ENCODE measurements around the gene PILRA. TPM values are rescaled to one million over a fixed set of nuclear protein-coding genes. Genes with fewer than 3 reads are reported as not detected.
"Not testable (repeated sequence)": the region's sequence is repeated elsewhere in the genome, so short reads cannot be mapped to it uniquely, and the experiment has no call there.

The PILRA gene
- total and polyA plus RNA-seq, 4 donors = 4.1 to 10.6 (median 5.5) TPM

- H3K4me1 ChIP-seq (ENCODE audit: control insufficient read depth, insufficient read depth, low read length); H3K4me3 ChIP-seq (ENCODE audit: low read depth, low read length); H3K27ac ChIP-seq (ENCODE audit: low read depth, low read length); H3K9me3 ChIP-seq (ENCODE audit: control insufficient read depth, insufficient read depth, low read length); H3K27me3 ChIP-seq (ENCODE audit: control insufficient read depth, insufficient read depth, low read length); DNase-seq (ENCODE audit: low read depth in 4 of 6, low spot score in 6 of 6): not testable (repeated sequence)
- peaks cover 46% of the 10 kb centered on the region for H3K36me3 ChIP-seq (ENCODE audit: control insufficient read depth, insufficient read depth, low read length)
- 71% methylated on average over 6 of the region's 13 CpGs for WGBS (ENCODE audit: insufficient coverage)
Measured at GRCh38 chr7:100344560-100345287, 28.6 kb upstream of the PILRA start.

GRCh38 chr7:100345288-100345672 lies 28.0 kb upstream of the PILRA start:
- H3K27ac ChIP-seq (ENCODE audit: low read depth, low read length); H3K4me3 ChIP-seq (ENCODE audit: low read depth, low read length); H3K9me3 ChIP-seq (ENCODE audit: control insufficient read depth, insufficient read depth, low read length); H3K27me3 ChIP-seq (ENCODE audit: control insufficient read depth, insufficient read depth, low read length); H3K4me1 ChIP-seq (ENCODE audit: control insufficient read depth, insufficient read depth, low read length): not testable (repeated sequence)
- peak in 3 of 6 donors; percentile 11 to 56 (median 53) for DNase-seq (ENCODE audit: low read depth in 4 of 6, low spot score in 6 of 6)
- peaks cover 52% of the 10 kb centered on the region for H3K36me3 ChIP-seq (ENCODE audit: control insufficient read depth, insufficient read depth, low read length)
- no CpG with 5 or more reads among the region's 5 CpGs for WGBS (ENCODE audit: insufficient coverage)

- H3K4me1 ChIP-seq (ENCODE audit: control insufficient read depth, insufficient read depth, low read length) = no peaks in the 10 kb centered on the region
- H3K36me3 ChIP-seq (ENCODE audit: control insufficient read depth, insufficient read depth, low read length) = peaks cover 67% of the 10 kb centered on the region
- no peak overlapping the region for H3K4me3 ChIP-seq (ENCODE audit: low read depth, low read length)
- H3K27me3 ChIP-seq (ENCODE audit: control insufficient read depth, insufficient read depth, low read length) = no peaks in the 10 kb centered on the region
- DNase-seq (ENCODE audit: low read depth in 4 of 6, low spot score in 6 of 6) = no peak
- no peak overlapping the region for H3K27ac ChIP-seq (ENCODE audit: low read depth, low read length)
- no peaks in the 10 kb centered on the region for H3K9me3 ChIP-seq (ENCODE audit: control insufficient read depth, insufficient read depth, low read length)
Measured at GRCh38 chr7:100346921-100347320, 26.4 kb upstream of the PILRA start.

GRCh38 chr7:100348805-100349204 lies 24.5 kb upstream of the PILRA start:
- H3K9me3 ChIP-seq (ENCODE audit: control insufficient read depth, insufficient read depth, low read length) = no peaks in the 10 kb centered on the region
- no peak overlapping the region for H3K27ac ChIP-seq (ENCODE audit: low read depth, low read length)
- DNase-seq (ENCODE audit: low read depth in 4 of 6, low spot score in 6 of 6) = no peak
- no peak overlapping the region for H3K4me3 ChIP-seq (ENCODE audit: low read depth, low read length)
- no peaks in the 10 kb centered on the region for H3K27me3 ChIP-seq (ENCODE audit: control insufficient read depth, insufficient read depth, low read length)
- no peaks in the 10 kb centered on the region for H3K4me1 ChIP-seq (ENCODE audit: control insufficient read depth, insufficient read depth, low read length)
- peaks cover 75% of the 10 kb centered on the region for H3K36me3 ChIP-seq (ENCODE audit: control insufficient read depth, insufficient read depth, low read length)

GRCh38 chr7:100349757-100350156 lies 23.5 kb upstream of the PILRA start:
- H3K4me3 ChIP-seq (ENCODE audit: low read depth, low read length) = no peak overlapping the region
- no peak for DNase-seq (ENCODE audit: low read depth in 4 of 6, low spot score in 6 of 6)
- no peaks in the 10 kb centered on the region for H3K4me1 ChIP-seq (ENCODE audit: control insufficient read depth, insufficient read depth, low read length)
- no peak overlapping the region for H3K27ac ChIP-seq (ENCODE audit: low read depth, low read length)
- peaks cover 78% of the 10 kb centered on the region for H3K36me3 ChIP-seq (ENCODE audit: control insufficient read depth, insufficient read depth, low read length)
- no peaks in the 10 kb centered on the region for H3K27me3 ChIP-seq (ENCODE audit: control insufficient read depth, insufficient read depth, low read length)
- WGBS (ENCODE audit: insufficient coverage) = 98% methylated on average over 6 of the region's 6 CpGs
- H3K9me3 ChIP-seq (ENCODE audit: control insufficient read depth, insufficient read depth, low read length) = no peaks in the 10 kb centered on the region

- Histone ChIP-seq H3K36me3 (ENCODE audit: control insufficient read depth, insufficient read depth, low read length) (peaks cover 92% of the 10 kb centered on the region), H3K4me1 (ENCODE audit: control insufficient read depth, insufficient read depth, low read length) (no peaks in the 10 kb centered on the region), H3K9me3 (ENCODE audit: control insufficient read depth, insufficient read depth, low read length) (no peaks in the 10 kb centered on the region), H3K27ac (ENCODE audit: low read depth, low read length) (no peak overlapping the region), H3K4me3 (ENCODE audit: low read depth, low read length) (no peak overlapping the region), H3K27me3 (ENCODE audit: control insufficient read depth, insufficient read depth, low read length) (no peaks in the 10 kb centered on the region)
- DNase-seq (ENCODE audit: low read depth in 4 of 6, low spot score in 6 of 6) = no peak
- WGBS (ENCODE audit: insufficient coverage) = 93% methylated on average over 4 of the region's 6 CpGs
Measured at GRCh38 chr7:100351657-100352058, 21.6 kb upstream of the PILRA start.

- H3K4me3 ChIP-seq (ENCODE audit: low read depth, low read length); H3K9me3 ChIP-seq (ENCODE audit: control insufficient read depth, insufficient read depth, low read length); H3K4me1 ChIP-seq (ENCODE audit: control insufficient read depth, insufficient read depth, low read length); H3K27me3 ChIP-seq (ENCODE audit: control insufficient read depth, insufficient read depth, low read length); H3K27ac ChIP-seq (ENCODE audit: low read depth, low read length); DNase-seq (ENCODE audit: low read depth in 4 of 6, low spot score in 6 of 6): not testable (repeated sequence)
- peaks cover 92% of the 10 kb centered on the region for H3K36me3 ChIP-seq (ENCODE audit: control insufficient read depth, insufficient read depth, low read length)
- 85% methylated on average over 15 of the region's 18 CpGs for WGBS (ENCODE audit: insufficient coverage)
Measured at GRCh38 chr7:100352230-100352781, 21.0 kb upstream of the PILRA start.

- peaks cover 92% of the 10 kb centered on the region for H3K36me3 ChIP-seq (ENCODE audit: control insufficient read depth, insufficient read depth, low read length)
- no peak overlapping the region for H3K4me3 ChIP-seq (ENCODE audit: low read depth, low read length)
- no peaks in the 10 kb centered on the region for H3K27me3 ChIP-seq (ENCODE audit: control insufficient read depth, insufficient read depth, low read length)
- no peak for DNase-seq (ENCODE audit: low read depth in 4 of 6, low spot score in 6 of 6)
- no peaks in the 10 kb centered on the region for H3K9me3 ChIP-seq (ENCODE audit: control insufficient read depth, insufficient read depth, low read length)
- no peak overlapping the region for H3K27ac ChIP-seq (ENCODE audit: low read depth, low read length)
- WGBS (ENCODE audit: insufficient coverage) = 95% methylated on average over 14 of the region's 16 CpGs
- H3K4me1 ChIP-seq (ENCODE audit: control insufficient read depth, insufficient read depth, low read length) = no peaks in the 10 kb centered on the region
Measured at GRCh38 chr7:100352984-100353684, 20.2 kb upstream of the PILRA start.

GRCh38 chr7:100353685-100354330 lies 19.5 kb upstream of the PILRA start:
- H3K4me1 ChIP-seq (ENCODE audit: control insufficient read depth, insufficient read depth, low read length) = no peaks in the 10 kb centered on the region
- peaks cover 95% of the 10 kb centered on the region for H3K36me3 ChIP-seq (ENCODE audit: control insufficient read depth, insufficient read depth, low read length)
- H3K27me3 ChIP-seq (ENCODE audit: control insufficient read depth, insufficient read depth, low read length) = no peaks in the 10 kb centered on the region
- WGBS (ENCODE audit: insufficient coverage) = 94% methylated on average over 5 of the region's 6 CpGs
- no peaks in the 10 kb centered on the region for H3K9me3 ChIP-seq (ENCODE audit: control insufficient read depth, insufficient read depth, low read length)
- no peak overlapping the region for H3K27ac ChIP-seq (ENCODE audit: low read depth, low read length)
- no peak for DNase-seq (ENCODE audit: low read depth in 4 of 6, low spot score in 6 of 6)
- H3K4me3 ChIP-seq (ENCODE audit: low read depth, low read length) = no peak overlapping the region

Measured in spinal cord (tissue), 10 donors.